Measurements from ENCODE around the gene GTF3C5. TPM values are rescaled to one million over a fixed set of nuclear protein-coding genes. Genes with fewer than 3 reads are reported as not detected.

GTF3C5 gene
- total RNA-seq, 1 experiment from 2014 or later: 104 TPM

DNA sequence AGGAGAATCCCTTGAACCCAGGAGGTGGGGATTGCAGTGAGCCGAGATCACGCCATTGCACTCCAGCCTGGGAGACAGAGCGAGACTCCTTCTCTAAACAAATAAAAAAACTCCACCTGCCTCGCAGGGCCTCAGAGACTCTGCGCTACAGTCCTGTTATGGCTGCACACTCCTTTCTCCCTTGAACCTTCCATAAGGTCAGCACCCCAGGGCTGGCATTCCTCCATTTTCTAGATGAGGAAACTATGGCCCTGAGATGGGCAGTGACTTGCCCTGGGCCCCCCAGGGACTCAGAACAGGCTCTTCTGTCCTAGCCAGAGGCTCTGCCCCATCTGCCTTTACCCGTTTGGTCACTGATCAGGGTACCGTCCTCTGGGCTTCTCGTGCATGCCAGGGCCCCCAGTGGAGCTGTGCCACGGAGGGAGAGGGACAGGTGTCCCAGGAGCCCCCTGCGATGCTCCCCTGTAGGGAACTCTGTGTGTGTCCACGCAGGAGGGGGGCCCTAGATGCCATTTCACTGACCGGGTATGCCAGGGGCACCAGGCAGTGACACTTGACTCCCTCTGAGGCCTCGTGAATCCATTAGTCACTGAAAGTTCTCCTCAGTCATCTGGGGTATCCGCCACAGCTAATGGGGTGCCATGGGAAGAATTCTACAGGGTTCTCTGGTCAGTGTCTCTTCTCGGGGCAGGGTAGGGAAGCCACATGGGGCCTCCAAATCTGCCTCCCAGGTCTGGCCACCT lies 74.1 kb downstream of the GTF3C5 start:
- ChIA-PET POLR2A (no interaction called here), CTCF (interaction anchor here (1.1 to 7.8 kb wide), 4 partner anchors 9 to 41 kb away, joined by 3 to 93 read pairs (median 32); no protein-coding TSS in a partner anchor)
- TF ChIP-seq KAT7 (CRISPR knock-in tag; IDR thresholded peaks at IDR 0.05; ENCODE audit: borderline replicate concordance): no peak
- TF ChIP-seq, protein P1, sequence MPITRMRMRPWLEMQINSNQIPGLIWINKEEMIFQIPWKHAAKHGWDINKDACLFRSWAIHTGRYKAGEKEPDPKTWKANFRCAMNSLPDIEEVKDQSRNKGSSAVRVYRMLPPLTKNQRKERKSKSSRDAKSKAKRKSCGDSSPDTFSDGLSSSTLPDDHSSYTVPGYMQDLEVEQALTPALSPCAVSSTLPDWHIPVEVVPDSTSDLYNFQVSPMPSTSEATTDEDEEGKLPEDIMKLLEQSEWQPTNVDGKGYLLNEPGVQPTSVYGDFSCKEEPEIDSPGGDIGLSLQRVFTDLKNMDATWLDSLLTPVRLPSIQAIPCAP (CRISPR knock-in tag; IDR thresholded peaks at IDR 0.05): no peak
- TF ChIP-seq SMAD3 (CRISPR knock-in tag; IDR thresholded peaks at IDR 0.05; ENCODE audit: borderline replicate concordance): no peak
- TF ChIP-seq, protein P2, sequence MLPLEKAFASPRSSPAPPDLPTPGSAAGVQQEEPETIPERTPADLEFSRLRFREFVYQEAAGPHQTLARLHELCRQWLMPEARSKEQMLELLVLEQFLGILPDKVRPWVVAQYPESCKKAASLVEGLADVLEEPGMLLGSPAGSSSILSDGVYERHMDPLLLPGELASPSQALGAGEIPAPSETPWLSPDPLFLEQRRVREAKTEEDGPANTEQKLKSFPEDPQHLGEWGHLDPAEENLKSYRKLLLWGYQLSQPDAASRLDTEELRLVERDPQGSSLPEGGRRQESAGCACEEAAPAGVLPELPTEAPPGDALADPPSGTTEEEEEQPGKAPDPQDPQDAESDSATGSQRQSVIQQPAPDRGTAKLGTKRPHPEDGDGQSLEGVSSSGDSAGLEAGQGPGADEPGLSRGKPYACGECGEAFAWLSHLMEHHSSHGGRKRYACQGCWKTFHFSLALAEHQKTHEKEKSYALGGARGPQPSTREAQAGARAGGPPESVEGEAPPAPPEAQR (CRISPR knock-in tag; IDR thresholded peaks at IDR 0.05): no peak
- TF ChIP-seq ZNF263 (CRISPR knock-in tag; IDR thresholded peaks at IDR 0.05; ENCODE audit: low read depth): no peak
- TF ChIP-seq, protein P3, sequence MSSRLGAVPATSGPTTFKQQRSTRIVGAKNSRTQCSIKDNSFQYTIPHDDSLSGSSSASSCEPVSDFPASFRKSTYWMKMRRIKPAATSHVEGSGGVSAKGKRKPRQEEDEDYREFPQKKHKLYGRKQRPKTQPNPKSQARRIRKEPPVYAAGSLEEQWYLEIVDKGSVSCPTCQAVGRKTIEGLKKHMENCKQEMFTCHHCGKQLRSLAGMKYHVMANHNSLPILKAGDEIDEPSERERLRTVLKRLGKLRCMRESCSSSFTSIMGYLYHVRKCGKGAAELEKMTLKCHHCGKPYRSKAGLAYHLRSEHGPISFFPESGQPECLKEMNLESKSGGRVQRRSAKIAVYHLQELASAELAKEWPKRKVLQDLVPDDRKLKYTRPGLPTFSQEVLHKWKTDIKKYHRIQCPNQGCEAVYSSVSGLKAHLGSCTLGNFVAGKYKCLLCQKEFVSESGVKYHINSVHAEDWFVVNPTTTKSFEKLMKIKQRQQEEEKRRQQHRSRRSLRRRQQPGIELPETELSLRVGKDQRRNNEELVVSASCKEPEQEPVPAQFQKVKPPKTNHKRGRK (CRISPR knock-in tag; IDR thresholded peaks at IDR 0.05; ENCODE audit: borderline replicate concordance): no peak
- TF ChIP-seq, protein P4, sequence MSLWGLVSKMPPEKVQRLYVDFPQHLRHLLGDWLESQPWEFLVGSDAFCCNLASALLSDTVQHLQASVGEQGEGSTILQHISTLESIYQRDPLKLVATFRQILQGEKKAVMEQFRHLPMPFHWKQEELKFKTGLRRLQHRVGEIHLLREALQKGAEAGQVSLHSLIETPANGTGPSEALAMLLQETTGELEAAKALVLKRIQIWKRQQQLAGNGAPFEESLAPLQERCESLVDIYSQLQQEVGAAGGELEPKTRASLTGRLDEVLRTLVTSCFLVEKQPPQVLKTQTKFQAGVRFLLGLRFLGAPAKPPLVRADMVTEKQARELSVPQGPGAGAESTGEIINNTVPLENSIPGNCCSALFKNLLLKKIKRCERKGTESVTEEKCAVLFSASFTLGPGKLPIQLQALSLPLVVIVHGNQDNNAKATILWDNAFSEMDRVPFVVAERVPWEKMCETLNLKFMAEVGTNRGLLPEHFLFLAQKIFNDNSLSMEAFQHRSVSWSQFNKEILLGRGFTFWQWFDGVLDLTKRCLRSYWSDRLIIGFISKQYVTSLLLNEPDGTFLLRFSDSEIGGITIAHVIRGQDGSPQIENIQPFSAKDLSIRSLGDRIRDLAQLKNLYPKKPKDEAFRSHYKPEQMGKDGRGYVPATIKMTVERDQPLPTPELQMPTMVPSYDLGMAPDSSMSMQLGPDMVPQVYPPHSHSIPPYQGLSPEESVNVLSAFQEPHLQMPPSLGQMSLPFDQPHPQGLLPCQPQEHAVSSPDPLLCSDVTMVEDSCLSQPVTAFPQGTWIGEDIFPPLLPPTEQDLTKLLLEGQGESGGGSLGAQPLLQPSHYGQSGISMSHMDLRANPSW (CRISPR knock-in tag; conservative IDR thresholded peaks at IDR 0.05; ENCODE audit: low read depth): no peak
- TF ChIP-seq, protein P5, sequence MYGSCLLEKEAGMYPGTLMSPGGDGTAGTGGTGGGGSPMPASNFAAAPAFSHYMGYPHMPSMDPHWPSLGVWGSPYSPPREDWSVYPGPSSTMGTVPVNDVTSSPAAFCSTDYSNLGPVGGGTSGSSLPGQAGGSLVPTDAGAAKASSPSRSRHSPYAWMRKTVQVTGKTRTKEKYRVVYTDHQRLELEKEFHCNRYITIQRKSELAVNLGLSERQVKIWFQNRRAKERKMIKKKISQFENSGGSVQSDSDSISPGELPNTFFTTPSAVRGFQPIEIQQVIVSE (CRISPR knock-in tag; IDR thresholded peaks at IDR 0.05; ENCODE audit: borderline replicate concordance): no peak
- TF ChIP-seq, protein P6, sequence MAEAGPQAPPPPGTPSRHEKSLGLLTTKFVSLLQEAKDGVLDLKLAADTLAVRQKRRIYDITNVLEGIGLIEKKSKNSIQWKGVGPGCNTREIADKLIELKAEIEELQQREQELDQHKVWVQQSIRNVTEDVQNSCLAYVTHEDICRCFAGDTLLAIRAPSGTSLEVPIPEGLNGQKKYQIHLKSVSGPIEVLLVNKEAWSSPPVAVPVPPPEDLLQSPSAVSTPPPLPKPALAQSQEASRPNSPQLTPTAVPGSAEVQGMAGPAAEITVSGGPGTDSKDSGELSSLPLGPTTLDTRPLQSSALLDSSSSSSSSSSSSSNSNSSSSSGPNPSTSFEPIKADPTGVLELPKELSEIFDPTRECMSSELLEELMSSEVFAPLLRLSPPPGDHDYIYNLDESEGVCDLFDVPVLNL (CRISPR knock-in tag; IDR thresholded peaks at IDR 0.05; ENCODE audit: borderline replicate concordance, low read depth): no peak
- Mint-ChIP-seq H3K4me3 (no peak overlapping the region), H3K27ac (no peak overlapping the region), H3K27me3 (ENCODE audit: low read depth) (no peaks in the 10 kb centered on the region), H3K4me1 (peaks cover 3% of the 10 kb centered on the region), H3K36me3 (peaks cover 31% of the 10 kb centered on the region), H3K9me3 (no peaks in the 10 kb centered on the region)
- no peak for ATAC-seq
- DNase-seq (ENCODE audit: low spot score): no peak

DNA sequence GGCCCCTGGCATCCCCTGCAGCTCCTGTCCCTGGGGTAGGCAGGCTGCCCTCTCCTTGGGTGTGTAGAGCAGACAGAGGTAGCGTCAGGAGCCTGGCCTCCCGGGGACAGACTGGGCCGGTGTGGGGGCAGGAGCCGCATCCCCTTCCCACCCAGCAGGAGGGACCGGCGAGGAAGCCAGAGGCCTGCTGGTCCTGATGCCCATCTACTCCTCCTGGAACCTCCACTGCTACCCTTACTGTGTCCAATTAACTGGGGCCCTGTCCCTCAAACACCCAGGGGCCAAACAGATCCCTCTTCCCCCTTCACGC lies 74.6 kb downstream of the GTF3C5 start:
- no peaks in the 10 kb centered on the region for H3K27me3 Mint-ChIP-seq (ENCODE audit: low read depth)
- no peak overlapping the region for H3K27ac Mint-ChIP-seq
- H3K36me3 Mint-ChIP-seq: peaks cover 34% of the 10 kb centered on the region
- H3K4me1 Mint-ChIP-seq: peaks cover 3% of the 10 kb centered on the region
- DNase-seq (ENCODE audit: low spot score): no peak
- ChIA-PET CTCF (interaction anchor here (1.1 to 7.8 kb wide), 3 partner anchors 9 to 40 kb away, joined by 3 to 93 read pairs (median 5); no protein-coding TSS in a partner anchor), POLR2A (no interaction called here)
- peak; percentile 16 for ATAC-seq
- H3K4me3 Mint-ChIP-seq: no peak overlapping the region
- no peaks in the 10 kb centered on the region for H3K9me3 Mint-ChIP-seq
- TF ChIP-seq NR2C2 (CRISPR knock-in tag; IDR thresholded peaks at IDR 0.05): no peak
- TF ChIP-seq, protein P7, sequence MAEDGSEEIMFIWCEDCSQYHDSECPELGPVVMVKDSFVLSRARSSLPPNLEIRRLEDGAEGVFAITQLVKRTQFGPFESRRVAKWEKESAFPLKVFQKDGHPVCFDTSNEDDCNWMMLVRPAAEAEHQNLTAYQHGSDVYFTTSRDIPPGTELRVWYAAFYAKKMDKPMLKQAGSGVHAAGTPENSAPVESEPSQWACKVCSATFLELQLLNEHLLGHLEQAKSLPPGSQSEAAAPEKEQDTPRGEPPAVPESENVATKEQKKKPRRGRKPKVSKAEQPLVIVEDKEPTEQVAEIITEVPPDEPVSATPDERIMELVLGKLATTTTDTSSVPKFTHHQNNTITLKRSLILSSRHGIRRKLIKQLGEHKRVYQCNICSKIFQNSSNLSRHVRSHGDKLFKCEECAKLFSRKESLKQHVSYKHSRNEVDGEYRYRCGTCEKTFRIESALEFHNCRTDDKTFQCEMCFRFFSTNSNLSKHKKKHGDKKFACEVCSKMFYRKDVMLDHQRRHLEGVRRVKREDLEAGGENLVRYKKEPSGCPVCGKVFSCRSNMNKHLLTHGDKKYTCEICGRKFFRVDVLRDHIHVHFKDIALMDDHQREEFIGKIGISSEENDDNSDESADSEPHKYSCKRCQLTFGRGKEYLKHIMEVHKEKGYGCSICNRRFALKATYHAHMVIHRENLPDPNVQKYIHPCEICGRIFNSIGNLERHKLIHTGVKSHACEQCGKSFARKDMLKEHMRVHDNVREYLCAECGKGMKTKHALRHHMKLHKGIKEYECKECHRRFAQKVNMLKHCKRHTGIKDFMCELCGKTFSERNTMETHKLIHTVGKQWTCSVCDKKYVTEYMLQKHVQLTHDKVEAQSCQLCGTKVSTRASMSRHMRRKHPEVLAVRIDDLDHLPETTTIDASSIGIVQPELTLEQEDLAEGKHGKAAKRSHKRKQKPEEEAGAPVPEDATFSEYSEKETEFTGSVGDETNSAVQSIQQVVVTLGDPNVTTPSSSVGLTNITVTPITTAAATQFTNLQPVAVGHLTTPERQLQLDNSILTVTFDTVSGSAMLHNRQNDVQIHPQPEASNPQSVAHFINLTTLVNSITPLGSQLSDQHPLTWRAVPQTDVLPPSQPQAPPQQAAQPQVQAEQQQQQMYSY (CRISPR knock-in tag; IDR thresholded peaks at IDR 0.05): no peak
- TF ChIP-seq SMAD4 (CRISPR knock-in tag; IDR thresholded peaks at IDR 0.05): no peak
- TF ChIP-seq TEAD1 (CRISPR knock-in tag; IDR thresholded peaks at IDR 0.05): no peak
- TF ChIP-seq, protein P8, sequence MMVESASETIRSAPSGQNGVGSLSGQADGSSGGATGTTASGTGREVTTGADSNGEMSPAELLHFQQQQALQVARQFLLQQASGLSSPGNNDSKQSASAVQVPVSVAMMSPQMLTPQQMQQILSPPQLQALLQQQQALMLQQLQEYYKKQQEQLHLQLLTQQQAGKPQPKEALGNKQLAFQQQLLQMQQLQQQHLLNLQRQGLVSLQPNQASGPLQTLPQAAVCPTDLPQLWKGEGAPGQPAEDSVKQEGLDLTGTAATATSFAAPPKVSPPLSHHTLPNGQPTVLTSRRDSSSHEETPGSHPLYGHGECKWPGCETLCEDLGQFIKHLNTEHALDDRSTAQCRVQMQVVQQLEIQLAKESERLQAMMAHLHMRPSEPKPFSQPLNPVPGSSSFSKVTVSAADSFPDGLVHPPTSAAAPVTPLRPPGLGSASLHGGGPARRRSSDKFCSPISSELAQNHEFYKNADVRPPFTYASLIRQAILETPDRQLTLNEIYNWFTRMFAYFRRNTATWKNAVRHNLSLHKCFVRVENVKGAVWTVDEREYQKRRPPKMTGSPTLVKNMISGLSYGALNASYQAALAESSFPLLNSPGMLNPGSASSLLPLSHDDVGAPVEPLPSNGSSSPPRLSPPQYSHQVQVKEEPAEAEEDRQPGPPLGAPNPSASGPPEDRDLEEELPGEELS (CRISPR knock-in tag; IDR thresholded peaks at IDR 0.05): no peak
- TF ChIP-seq ZBTB21 (CRISPR knock-in tag; IDR thresholded peaks at IDR 0.05; ENCODE audit: borderline replicate concordance): no peak
- TF ChIP-seq, protein P9, sequence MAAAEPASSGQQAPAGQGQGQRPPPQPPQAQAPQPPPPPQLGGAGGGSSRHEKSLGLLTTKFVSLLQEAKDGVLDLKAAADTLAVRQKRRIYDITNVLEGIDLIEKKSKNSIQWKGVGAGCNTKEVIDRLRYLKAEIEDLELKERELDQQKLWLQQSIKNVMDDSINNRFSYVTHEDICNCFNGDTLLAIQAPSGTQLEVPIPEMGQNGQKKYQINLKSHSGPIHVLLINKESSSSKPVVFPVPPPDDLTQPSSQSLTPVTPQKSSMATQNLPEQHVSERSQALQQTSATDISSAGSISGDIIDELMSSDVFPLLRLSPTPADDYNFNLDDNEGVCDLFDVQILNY (CRISPR knock-in tag; IDR thresholded peaks at IDR 0.05): no peak
- no peak for TF ChIP-seq SOX15 (CRISPR knock-in tag; IDR thresholded peaks at IDR 0.05)
- TF ChIP-seq IRF2 (CRISPR knock-in tag; IDR thresholded peaks at IDR 0.05; ENCODE audit: borderline replicate concordance, low read depth): no peak

Data from WTC11 (cell line).